ENCODE results near the gene COL23A1. TPM values are rescaled to one million over a fixed set of nuclear protein-coding genes. Genes with fewer than 3 reads are reported as not detected.

The COL23A1 gene
- polyA plus RNA-seq, 3 donors, result 5.7 to 8.7 (median 7.7) TPM

DNA sequence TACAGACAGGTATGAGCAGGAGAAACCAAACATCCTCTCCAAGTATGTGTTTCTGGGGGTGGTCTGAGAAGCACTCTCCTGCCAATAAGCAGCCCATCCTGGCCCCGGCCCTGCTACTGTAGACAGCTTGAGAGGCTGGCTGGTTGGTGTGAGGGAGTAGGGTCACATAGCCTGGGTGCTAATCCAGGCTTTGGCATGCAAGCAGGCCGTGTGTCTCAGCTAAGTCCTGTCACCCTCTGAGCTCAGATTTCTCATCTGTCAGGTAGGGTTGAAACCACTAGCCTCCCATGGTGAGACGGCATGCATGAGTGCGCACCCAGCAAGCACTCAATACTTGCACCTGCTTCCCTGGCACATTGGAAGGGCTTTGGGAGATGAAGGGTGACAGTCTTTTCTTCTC, 307.8 kb downstream of the COL23A1 start:
- no peak for DNase-seq (ENCODE audit: extremely low read depth in 1 of 11, low read depth in 9 of 11, low spot score in 4 of 11)

GRCh38 chr5:178281331-178281730, 308.9 kb downstream of the COL23A1 start:
- no peak for DNase-seq (ENCODE audit: extremely low read depth in 1 of 11, low read depth in 9 of 11, low spot score in 4 of 11)

GRCh38 chr5:178280631-178281030, 309.6 kb downstream of the COL23A1 start:
- no peak for DNase-seq (ENCODE audit: extremely low read depth in 1 of 11, low read depth in 9 of 11, low spot score in 4 of 11)

GRCh38 chr5:178279723-178280438, 310.3 kb downstream of the COL23A1 start:
- peak; percentile 49 to 85 (median 75) for DNase-seq (ENCODE audit: extremely low read depth in 1 of 11, low read depth in 9 of 11, low spot score in 4 of 11)

DNA sequence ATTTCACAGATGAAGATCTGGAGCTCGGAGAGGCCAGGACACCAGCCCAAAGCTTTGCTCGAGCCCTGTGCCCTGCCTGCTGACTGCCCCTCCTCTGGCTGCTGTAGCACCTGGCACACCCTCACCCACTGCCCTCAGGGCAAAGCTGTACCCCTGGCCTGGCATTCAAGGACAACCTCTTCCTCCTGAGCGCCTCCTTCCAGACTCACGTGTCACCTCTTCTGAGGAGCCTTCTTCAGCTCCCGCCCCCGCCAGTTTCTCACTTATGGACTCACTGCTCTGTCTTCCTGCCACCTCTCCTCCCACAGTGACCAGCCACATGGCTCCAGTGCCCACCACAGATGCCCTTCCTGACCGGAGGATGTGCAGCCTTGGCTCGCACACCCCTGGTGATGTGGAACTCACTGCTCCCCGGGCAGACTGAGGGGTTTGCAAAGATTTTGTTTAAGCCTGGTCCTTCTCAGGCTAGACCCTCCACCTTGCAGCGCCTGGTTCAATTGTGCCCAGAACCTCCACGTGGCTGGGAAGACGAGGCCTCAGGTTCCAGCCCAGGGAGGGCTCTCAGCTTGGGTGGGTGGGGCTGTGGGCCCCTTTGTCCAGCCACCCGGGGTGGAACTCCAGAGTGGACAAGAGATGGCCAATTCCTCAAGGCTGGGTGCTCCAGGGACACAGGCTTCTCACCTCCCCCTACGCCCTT, 311.0 kb downstream of the COL23A1 start:
- DNase-seq (ENCODE audit: extremely low read depth in 1 of 11, low read depth in 9 of 11, low spot score in 4 of 11), result no peak

DNA sequence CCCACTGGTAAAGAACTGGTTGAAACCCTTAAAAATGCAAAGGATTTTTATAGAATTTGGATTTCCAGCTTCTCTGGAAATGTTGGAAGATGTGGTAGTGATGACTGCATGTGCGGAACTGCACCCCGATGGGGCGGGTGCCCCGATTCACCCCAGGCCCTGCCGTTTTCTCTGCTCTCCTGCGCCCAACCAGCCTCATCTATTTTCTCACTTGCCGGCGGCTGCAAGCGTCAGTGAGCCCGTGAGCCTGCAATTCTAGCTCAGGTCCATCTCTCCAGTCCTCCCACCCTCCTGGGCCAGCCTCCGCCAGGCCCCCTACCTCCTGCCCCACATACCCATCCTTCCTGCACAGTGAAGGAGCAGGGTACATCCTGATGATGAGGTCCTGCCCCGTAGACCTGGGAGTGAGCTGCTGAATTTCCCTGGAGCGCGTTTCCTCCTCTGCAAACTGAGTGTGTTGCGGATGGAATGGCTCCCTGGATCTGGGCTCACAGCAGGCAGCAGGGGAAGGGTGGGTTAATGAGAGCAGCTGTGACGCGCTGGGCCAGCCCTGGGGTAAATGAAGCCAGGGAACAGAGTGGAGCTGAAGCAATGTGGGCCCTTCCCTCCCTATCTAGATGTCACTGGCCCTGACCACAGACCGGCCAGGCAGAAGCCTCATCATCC, 311.7 kb downstream of the COL23A1 start:
- no peak for DNase-seq (ENCODE audit: extremely low read depth in 1 of 11, low read depth in 9 of 11, low spot score in 4 of 11)

- no peak for DNase-seq (ENCODE audit: extremely low read depth in 1 of 11, low read depth in 9 of 11, low spot score in 4 of 11)
Observed at GRCh38 chr5:178277866-178278265, 312.3 kb downstream of the COL23A1 start.

GRCh38 chr5:178277346-178277745, 312.8 kb downstream of the COL23A1 start:
- DNase-seq (ENCODE audit: extremely low read depth in 1 of 11, low read depth in 9 of 11, low spot score in 4 of 11), result no peak

GRCh38 chr5:178274781-178275537, 315.2 kb downstream of the COL23A1 start:
- peak in 2 of 11 donors; percentile 29 to 32 for DNase-seq (ENCODE audit: extremely low read depth in 1 of 11, low read depth in 9 of 11, low spot score in 4 of 11)

DNA sequence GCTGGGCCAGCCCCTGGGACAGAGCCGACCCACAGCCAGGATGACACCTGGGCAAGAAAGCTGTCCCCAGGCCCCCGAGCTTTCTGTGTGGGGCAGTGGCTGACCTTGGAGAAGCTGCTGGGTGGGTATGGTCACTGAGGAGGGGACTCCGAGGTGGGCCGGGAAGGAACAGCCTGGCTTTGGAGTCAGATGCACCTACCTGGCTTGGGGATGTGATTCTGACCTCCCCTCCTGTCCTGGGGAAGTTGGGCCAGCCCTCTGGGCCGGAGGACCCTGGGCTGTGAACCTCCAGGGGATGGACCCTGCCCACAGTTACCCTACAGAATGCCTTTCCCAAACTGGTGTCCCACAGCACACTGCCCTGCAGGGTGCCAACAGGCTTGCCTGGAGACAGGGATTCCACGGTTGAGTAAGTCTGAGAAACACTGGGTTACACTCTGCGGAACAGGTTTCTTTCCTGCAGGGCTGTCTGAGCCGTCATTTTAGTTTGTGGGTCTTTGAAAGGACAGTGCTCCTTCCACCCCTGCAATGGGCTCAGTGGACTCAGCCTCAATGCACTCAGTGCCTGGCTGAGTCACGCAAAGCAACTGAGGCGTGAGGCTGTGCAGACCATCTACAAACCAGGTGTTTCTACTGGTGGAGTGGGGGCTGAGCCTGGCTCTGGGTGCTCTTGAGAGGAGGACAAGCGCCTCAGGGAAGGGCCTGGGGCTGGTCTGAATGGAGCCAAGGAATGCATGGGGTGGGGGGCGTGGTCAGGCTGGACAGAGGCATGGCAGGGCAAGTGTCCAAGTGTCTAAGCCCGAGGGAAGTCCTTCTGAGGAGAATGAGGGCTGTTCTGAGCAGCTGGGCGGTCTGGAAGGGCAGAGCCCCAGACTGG, 316.3 kb downstream of the COL23A1 start:
- DNase-seq (ENCODE audit: extremely low read depth in 1 of 11, low read depth in 9 of 11, low spot score in 4 of 11), result no peak

GRCh38 chr5:178273041-178273440, 317.2 kb downstream of the COL23A1 start:
- DNase-seq (ENCODE audit: extremely low read depth in 1 of 11, low read depth in 9 of 11, low spot score in 4 of 11), result no peak

DNA sequence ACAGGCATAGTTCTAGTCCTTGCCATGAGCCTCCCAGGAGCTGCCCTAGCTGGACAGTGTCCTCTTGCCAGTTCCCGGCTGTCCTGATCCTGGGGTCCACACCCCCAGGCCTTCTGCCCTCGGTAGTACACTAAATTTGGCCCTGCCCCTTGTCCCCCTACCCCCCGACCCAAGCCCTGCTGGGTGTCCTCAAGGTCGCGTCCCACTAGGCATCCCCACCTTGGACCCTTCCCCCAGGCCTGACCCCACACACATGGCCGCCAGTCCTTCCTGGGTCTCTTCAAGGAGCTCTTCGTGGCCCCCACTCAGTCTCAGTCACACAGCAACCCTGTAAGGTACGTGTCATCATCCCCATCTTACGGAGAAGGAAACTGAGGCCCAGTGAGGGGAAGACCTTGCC, 317.6 kb downstream of the COL23A1 start:
- DNase-seq (ENCODE audit: extremely low read depth in 1 of 11, low read depth in 9 of 11, low spot score in 4 of 11), result no peak

DNA sequence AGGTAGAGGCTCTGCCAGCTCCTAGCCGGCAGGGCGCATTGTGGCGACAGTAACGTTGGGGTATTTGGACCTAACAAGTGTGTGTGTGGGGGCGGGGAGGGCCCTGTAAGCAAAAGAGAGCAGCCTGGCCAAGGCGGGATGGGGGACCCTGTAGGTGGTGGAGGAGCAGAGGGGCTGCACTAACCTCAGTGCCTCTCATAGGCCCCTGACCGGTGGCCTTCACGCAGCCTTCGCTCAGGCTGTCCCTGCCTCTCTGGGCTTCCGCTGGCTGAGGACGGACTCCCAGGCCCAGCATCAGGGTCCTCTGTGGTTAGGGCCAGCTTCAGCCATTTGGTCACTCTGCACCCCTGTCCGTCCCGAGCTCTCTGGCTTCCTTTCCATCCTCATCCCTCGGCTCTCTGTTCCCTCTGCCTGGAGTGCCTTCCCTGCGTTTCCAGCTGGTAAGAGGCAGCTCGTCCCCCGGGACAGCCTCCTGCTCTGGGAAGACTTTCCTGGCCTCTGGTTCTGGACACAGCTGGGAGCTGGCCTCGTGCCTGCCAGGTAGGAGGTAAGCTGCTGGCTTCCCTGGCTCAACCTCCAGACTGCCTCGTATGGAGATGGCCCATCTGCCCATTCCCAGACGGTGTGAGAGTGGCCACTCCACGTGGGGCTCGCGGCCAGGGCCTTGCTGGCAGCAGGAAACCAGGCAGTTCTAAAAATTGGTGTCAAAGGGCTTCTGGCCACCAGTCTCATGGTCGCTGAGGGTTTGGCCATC, 318.3 kb downstream of the COL23A1 start:
- DNase-seq (ENCODE audit: extremely low read depth in 1 of 11, low read depth in 9 of 11, low spot score in 4 of 11), result no peak

DNA sequence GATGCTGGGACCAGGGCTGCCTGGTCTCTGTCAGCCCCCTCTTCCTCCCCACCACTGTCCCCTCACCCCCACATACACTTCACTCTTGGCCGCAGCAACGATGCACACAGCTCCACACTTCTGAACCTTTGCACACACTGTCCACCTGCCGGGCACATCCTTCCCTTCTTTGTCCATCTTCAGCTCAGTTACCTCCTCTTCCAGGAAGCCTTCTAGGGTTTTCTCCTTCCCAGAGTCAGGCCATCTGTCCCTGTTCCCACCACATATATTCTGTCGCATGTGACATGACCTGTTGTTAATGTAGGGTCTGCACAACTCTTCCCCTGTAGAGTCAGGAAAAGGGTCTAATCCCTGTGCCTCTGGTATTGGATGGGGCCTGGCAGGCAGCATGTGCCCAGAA, 319.0 kb downstream of the COL23A1 start:
- DNase-seq (ENCODE audit: extremely low read depth in 1 of 11, low read depth in 9 of 11, low spot score in 4 of 11), result no peak

- DNase-seq (ENCODE audit: extremely low read depth in 1 of 11, low read depth in 9 of 11, low spot score in 4 of 11), result no peak
Observed at GRCh38 chr5:178269499-178269898, 320.7 kb downstream of the COL23A1 start.

DNA sequence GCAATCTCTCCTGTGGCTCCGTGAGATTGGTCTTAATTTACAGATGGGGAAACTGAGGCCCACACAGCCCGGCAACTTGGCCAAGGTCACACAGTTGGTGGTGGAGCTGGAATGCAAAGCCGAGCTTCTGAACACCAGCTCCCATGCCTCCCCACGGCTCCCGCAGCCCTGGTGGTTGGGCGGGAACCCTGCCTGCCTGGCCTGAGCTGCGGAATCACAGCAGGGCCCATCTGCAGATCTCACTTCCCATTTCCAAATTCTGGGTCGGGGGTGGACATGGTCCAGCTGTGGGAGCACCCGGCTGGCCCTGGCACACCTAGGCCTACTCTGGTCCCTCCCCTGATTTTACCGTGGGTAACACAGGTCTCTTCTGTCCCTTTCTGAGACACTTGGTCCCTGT, 322.3 kb downstream of the COL23A1 start:
- DNase-seq (ENCODE audit: extremely low read depth in 1 of 11, low read depth in 9 of 11, low spot score in 4 of 11), result no peak

DNA sequence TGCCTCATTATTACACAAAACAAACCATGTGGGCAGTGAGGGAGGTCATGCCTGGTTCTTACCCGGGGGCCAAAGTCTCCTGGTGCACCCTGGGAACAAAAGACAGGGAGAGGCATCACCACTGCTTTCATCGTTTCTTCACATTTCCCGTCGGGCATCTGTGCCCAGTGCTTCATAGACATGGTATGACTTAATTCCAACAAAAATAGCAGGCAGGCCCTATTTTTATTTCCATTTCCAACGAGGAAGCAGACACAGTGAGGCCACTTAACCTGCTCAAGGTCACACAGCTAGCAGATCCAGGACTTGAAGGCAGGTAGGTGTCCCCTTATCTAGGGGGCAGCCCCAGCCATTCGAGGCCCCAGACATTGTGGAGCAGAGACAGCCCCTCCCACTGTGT, 322.9 kb downstream of the COL23A1 start:
- DNase-seq (ENCODE audit: extremely low read depth in 1 of 11, low read depth in 9 of 11, low spot score in 4 of 11), result no peak

- no peak for DNase-seq (ENCODE audit: extremely low read depth in 1 of 11, low read depth in 9 of 11, low spot score in 4 of 11)
Observed at GRCh38 chr5:178266581-178266980, 323.6 kb downstream of the COL23A1 start.
